WTC11 (cell line): ENCODE data around the gene IL1RN. TPM values are rescaled to one million over a fixed set of nuclear protein-coding genes. Genes with fewer than 3 reads are reported as not detected.

Experiments
- ATAC-seq: fragments of 200-7000 bp; cut with Tn5 transposase; 2 replicates; pipeline ENCODE4 v1.10.0; 2021; ENCODE audit warnings: mild to moderate bottlenecking, moderate library complexity
- CTCF ChIA-PET: fragments of 300-600 bp; sonication (Branson Sonifier 250); formaldehyde crosslinking; loops from one replicate; lab custom pipeline; 2021; ENCODE audit warnings: antibody characterized with exemption; lab: Charles Lee
- POLR2A ChIA-PET: fragments of 350-600 bp; sonication (Branson Sonifier 250); formaldehyde crosslinking; loops from one replicate; lab custom pipeline; 2021; ENCODE audit warnings: antibody characterized with exemption; lab: Charles Lee
- DNase-seq: peaks from one replicate; pipeline ENCODE4 v3.0.0; 2021; ENCODE audit warnings: low spot score
- H3K27ac Mint-ChIP-seq: 2 replicates; pipeline ENCODE4 v1.8.0; 2021; ENCODE audit warnings: mixed read lengths
- H3K27me3 Mint-ChIP-seq: 2 replicates; pipeline ENCODE4 v1.8.0; 2021; ENCODE audit warnings: low read depth, mild to moderate bottlenecking, moderate library complexity, mixed read lengths
- H3K36me3 Mint-ChIP-seq: 2 replicates; pipeline ENCODE4 v1.8.0; 2021; ENCODE audit warnings: mixed read lengths
- H3K4me1 Mint-ChIP-seq: 2 replicates; pipeline ENCODE4 v1.8.0; 2022; ENCODE audit warnings: mixed read lengths
- H3K4me3 Mint-ChIP-seq: 2 replicates; pipeline ENCODE4 v1.8.0; 2021; ENCODE audit warnings: mild to moderate bottlenecking, moderate library complexity, mixed read lengths
- H3K9me3 Mint-ChIP-seq: 2 replicates; pipeline ENCODE4 v1.8.0; 2021; ENCODE audit warnings: mixed read lengths
- ESRRA ChIP-seq: sonication (generic); formaldehyde crosslinking; IDR thresholded peaks from 2 replicates; pipeline ENCODE4 v1.8.1; 2022; ENCODE audit warnings: mild to moderate bottlenecking, missing genetic modification reagents, borderline replicate concordance
- FOXJ3 ChIP-seq: sonication (generic); formaldehyde crosslinking; IDR thresholded peaks from 2 replicates; pipeline ENCODE4 v1.9.0; 2021; ENCODE audit warnings: missing genetic modification reagents, mild to moderate bottlenecking, borderline replicate concordance
- HMGA2 ChIP-seq: fragments of 250-450 bp; sonication (Bioruptor Pico); IDR thresholded peaks from 2 replicates; pipeline ENCODE4 v1.4.0; 2021; ENCODE audit warnings: mild to moderate bottlenecking, moderate library complexity
- NR1H2 ChIP-seq: sonication (generic); formaldehyde crosslinking; IDR thresholded peaks from 2 replicates; pipeline ENCODE4 v1.9.0; 2021; ENCODE audit warnings: mild to moderate bottlenecking, moderate library complexity, missing genetic modification reagents
- NR2C2 ChIP-seq: sonication (generic); formaldehyde crosslinking; IDR thresholded peaks from 2 replicates; pipeline ENCODE4 v1.8.0; 2022; ENCODE audit warnings: mild to moderate bottlenecking, missing genetic modification reagents
- RELA ChIP-seq: sonication (generic); formaldehyde crosslinking; IDR thresholded peaks from 2 replicates; pipeline ENCODE4 v1.8.1; 2022; ENCODE audit warnings: missing genetic modification reagents, mild to moderate bottlenecking, borderline replicate concordance
- TEAD1 ChIP-seq: sonication (generic); formaldehyde crosslinking; IDR thresholded peaks from 2 replicates; pipeline ENCODE4 v1.8.0; 2022; ENCODE audit warnings: mild to moderate bottlenecking, missing genetic modification reagents
- TEAD4 ChIP-seq: sonication (generic); formaldehyde crosslinking; IDR thresholded peaks from 2 replicates; pipeline ENCODE4 v1.8.0; 2022; ENCODE audit warnings: mild to moderate bottlenecking, missing genetic modification reagents
- ZNF416 ChIP-seq: fragments of 250-450 bp; sonication (Bioruptor Pico); IDR thresholded peaks from 2 replicates; pipeline ENCODE4 v1.9.0; 2021; ENCODE audit warnings: mild to moderate bottlenecking, inconsistent platforms
- ZNF671 ChIP-seq: fragments of 250-450 bp; sonication (Bioruptor Pico); IDR thresholded peaks from 2 replicates; pipeline ENCODE4 v1.8.0; 2021; ENCODE audit warnings: mild to moderate bottlenecking
- total RNA-seq: library from RNA; stranded (reverse); gene quantifications from 3 replicates; pipeline ENCODE4 v1.2.3, GENCODE V29; 2021
- TF ChIP-seq, protein P1 (sequence below): fragments of 250-450 bp; sonication (Bioruptor Pico); IDR thresholded peaks from 2 replicates; pipeline ENCODE4 v1.9.0; 2021; ENCODE audit warnings: mild to moderate bottlenecking
- TF ChIP-seq, protein P2 (sequence below): sonication (generic); formaldehyde crosslinking; IDR thresholded peaks from 2 replicates; pipeline ENCODE4 v1.8.1; 2023; ENCODE audit warnings: mild to moderate bottlenecking, moderate library complexity, missing genetic modification reagents
- TF ChIP-seq, protein P3 (sequence below): sonication (generic); formaldehyde crosslinking; IDR thresholded peaks from 2 replicates; pipeline ENCODE4 v1.8.1; 2023; ENCODE audit warnings: mild to moderate bottlenecking, missing genetic modification reagents, borderline replicate concordance
- TF ChIP-seq, protein P4 (sequence below): sonication (generic); formaldehyde crosslinking; conservative IDR thresholded peaks from 2 replicates; pipeline ENCODE4 v1.8.1; 2023; ENCODE audit warnings: mild to moderate bottlenecking, low read depth, missing genetic modification reagents, moderate library complexity
- TF ChIP-seq, protein P5 (sequence below): sonication (generic); formaldehyde crosslinking; IDR thresholded peaks from 2 replicates; pipeline ENCODE4 v1.8.1; 2022; ENCODE audit warnings: mild to moderate bottlenecking, moderate library complexity, missing genetic modification reagents

The IL1RN gene
- total RNA-seq, 1 experiment from 2014 or later, result not detected

DNA sequence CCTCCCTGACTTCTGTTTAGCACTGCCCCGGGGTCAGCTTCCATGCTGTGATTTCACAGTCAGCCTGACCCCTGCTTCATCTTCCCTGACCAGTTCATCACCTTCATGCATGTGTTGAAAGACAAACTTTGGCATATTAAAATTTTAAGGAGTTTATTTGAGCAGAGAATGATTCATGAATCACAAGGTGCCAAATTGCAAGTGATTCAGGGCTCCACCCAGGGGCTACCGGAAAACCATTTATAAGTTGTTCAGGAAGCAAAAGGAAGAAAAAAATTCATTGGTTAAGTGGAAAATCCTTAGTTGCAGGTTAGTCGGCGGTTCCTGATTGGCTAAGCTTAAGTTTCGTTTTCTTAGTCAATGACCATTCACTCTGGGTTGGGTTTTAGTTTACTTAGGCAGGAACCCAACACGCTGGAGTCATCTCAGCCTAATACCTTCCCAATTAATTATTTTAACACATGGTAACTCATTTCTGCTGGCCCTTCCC, 49.0 kb upstream of the IL1RN start:
- Mint-ChIP-seq H3K27ac (no peak overlapping the region), H3K4me3 (no peak overlapping the region), H3K27me3 (peaks cover 24% of the 10 kb centered on the region), H3K4me1 (peaks cover 8% of the 10 kb centered on the region), H3K36me3 (no peaks in the 10 kb centered on the region), H3K9me3 (no peaks in the 10 kb centered on the region)
- DNase-seq (no peak), ATAC-seq (no peak)
- TF ChIP-seq NR1H2 (no peak), FOXJ3 (CRISPR knock-in tag) (no peak), RELA (CRISPR knock-in tag) (no peak), NR2C2 (no peak), ESRRA (no peak), HMGA2 (CRISPR knock-in tag) (no peak), TEAD1 (CRISPR knock-in tag) (no peak), TEAD4 (no peak), ZNF671 (CRISPR knock-in tag) (no peak), ZNF416 (CRISPR knock-in tag) (no peak)
- TF ChIP-seq, protein P1, sequence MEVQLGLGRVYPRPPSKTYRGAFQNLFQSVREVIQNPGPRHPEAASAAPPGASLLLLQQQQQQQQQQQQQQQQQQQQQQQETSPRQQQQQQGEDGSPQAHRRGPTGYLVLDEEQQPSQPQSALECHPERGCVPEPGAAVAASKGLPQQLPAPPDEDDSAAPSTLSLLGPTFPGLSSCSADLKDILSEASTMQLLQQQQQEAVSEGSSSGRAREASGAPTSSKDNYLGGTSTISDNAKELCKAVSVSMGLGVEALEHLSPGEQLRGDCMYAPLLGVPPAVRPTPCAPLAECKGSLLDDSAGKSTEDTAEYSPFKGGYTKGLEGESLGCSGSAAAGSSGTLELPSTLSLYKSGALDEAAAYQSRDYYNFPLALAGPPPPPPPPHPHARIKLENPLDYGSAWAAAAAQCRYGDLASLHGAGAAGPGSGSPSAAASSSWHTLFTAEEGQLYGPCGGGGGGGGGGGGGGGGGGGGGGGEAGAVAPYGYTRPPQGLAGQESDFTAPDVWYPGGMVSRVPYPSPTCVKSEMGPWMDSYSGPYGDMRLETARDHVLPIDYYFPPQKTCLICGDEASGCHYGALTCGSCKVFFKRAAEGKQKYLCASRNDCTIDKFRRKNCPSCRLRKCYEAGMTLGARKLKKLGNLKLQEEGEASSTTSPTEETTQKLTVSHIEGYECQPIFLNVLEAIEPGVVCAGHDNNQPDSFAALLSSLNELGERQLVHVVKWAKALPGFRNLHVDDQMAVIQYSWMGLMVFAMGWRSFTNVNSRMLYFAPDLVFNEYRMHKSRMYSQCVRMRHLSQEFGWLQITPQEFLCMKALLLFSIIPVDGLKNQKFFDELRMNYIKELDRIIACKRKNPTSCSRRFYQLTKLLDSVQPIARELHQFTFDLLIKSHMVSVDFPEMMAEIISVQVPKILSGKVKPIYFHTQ, result no peak
- TF ChIP-seq, protein P2, sequence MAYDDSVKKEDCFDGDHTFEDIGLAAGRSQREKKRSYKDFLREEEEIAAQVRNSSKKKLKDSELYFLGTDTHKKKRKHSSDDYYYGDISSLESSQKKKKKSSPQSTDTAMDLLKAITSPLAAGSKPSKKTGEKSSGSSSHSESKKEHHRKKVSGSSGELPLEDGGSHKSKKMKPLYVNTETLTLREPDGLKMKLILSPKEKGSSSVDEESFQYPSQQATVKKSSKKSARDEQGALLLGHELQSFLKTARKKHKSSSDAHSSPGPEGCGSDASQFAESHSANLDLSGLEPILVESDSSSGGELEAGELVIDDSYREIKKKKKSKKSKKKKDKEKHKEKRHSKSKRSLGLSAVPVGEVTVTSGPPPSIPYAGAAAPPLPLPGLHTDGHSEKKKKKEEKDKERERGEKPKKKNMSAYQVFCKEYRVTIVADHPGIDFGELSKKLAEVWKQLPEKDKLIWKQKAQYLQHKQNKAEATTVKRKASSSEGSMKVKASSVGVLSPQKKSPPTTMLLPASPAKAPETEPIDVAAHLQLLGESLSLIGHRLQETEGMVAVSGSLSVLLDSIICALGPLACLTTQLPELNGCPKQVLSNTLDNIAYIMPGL (CRISPR knock-in tag), result no peak
- TF ChIP-seq, protein P3, sequence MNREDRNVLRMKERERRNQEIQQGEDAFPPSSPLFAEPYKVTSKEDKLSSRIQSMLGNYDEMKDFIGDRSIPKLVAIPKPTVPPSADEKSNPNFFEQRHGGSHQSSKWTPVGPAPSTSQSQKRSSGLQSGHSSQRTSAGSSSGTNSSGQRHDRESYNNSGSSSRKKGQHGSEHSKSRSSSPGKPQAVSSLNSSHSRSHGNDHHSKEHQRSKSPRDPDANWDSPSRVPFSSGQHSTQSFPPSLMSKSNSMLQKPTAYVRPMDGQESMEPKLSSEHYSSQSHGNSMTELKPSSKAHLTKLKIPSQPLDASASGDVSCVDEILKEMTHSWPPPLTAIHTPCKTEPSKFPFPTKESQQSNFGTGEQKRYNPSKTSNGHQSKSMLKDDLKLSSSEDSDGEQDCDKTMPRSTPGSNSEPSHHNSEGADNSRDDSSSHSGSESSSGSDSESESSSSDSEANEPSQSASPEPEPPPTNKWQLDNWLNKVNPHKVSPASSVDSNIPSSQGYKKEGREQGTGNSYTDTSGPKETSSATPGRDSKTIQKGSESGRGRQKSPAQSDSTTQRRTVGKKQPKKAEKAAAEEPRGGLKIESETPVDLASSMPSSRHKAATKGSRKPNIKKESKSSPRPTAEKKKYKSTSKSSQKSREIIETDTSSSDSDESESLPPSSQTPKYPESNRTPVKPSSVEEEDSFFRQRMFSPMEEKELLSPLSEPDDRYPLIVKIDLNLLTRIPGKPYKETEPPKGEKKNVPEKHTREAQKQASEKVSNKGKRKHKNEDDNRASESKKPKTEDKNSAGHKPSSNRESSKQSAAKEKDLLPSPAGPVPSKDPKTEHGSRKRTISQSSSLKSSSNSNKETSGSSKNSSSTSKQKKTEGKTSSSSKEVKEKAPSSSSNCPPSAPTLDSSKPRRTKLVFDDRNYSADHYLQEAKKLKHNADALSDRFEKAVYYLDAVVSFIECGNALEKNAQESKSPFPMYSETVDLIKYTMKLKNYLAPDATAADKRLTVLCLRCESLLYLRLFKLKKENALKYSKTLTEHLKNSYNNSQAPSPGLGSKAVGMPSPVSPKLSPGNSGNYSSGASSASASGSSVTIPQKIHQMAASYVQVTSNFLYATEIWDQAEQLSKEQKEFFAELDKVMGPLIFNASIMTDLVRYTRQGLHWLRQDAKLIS (CRISPR knock-in tag), result no peak
- TF ChIP-seq, protein P4, sequence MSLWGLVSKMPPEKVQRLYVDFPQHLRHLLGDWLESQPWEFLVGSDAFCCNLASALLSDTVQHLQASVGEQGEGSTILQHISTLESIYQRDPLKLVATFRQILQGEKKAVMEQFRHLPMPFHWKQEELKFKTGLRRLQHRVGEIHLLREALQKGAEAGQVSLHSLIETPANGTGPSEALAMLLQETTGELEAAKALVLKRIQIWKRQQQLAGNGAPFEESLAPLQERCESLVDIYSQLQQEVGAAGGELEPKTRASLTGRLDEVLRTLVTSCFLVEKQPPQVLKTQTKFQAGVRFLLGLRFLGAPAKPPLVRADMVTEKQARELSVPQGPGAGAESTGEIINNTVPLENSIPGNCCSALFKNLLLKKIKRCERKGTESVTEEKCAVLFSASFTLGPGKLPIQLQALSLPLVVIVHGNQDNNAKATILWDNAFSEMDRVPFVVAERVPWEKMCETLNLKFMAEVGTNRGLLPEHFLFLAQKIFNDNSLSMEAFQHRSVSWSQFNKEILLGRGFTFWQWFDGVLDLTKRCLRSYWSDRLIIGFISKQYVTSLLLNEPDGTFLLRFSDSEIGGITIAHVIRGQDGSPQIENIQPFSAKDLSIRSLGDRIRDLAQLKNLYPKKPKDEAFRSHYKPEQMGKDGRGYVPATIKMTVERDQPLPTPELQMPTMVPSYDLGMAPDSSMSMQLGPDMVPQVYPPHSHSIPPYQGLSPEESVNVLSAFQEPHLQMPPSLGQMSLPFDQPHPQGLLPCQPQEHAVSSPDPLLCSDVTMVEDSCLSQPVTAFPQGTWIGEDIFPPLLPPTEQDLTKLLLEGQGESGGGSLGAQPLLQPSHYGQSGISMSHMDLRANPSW (CRISPR knock-in tag), result no peak
- TF ChIP-seq, protein P5, sequence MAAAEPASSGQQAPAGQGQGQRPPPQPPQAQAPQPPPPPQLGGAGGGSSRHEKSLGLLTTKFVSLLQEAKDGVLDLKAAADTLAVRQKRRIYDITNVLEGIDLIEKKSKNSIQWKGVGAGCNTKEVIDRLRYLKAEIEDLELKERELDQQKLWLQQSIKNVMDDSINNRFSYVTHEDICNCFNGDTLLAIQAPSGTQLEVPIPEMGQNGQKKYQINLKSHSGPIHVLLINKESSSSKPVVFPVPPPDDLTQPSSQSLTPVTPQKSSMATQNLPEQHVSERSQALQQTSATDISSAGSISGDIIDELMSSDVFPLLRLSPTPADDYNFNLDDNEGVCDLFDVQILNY, result no peak
- CTCF ChIA-PET, result interaction anchor here (0.5 to 4.4 kb wide), 4 partner anchors 10 to 121 kb away, joined by 3 to 96 read pairs (median 38); partner anchors contain the start of gene IL1F10
- POLR2A ChIA-PET, result no interaction called here
